GM12878 (cell line): ENCODE data around the gene EID1. TPM values are rescaled to one million over a fixed set of nuclear protein-coding genes. Genes with fewer than 3 reads are reported as not detected.

Source experiments
- BACH1 ChIP-seq: fragments of 450-650 bp; IDR thresholded peaks from 2 replicates; pipeline ENCODE4 v1.6.1; 2017; ENCODE audit warnings: mild to moderate bottlenecking, borderline replicate concordance
- CBFB ChIP-seq: IDR thresholded peaks from 2 replicates; pipeline ENCODE4 v1.6.1; 2016; ENCODE audit warnings: antibody characterized with exemption, low read depth
- CBX3 ChIP-seq: fragments of 200-600 bp; sonication (generic); IDR thresholded peaks from 2 replicates; pipeline ENCODE4 v1.6.1; 2016; ENCODE audit warnings: low read depth, borderline replicate concordance
- EED ChIP-seq: sonication (generic); IDR thresholded peaks from 2 replicates; pipeline ENCODE4 v1.6.1; 2016; ENCODE audit warnings: antibody characterized with exemption, low read depth
- ETV6 ChIP-seq, 2 experiments: fragments of 450-650 bp in 1 of 2; IDR thresholded peaks in 1 of 2; conservative IDR thresholded peaks in 1 of 2; 2 replicates each; pipeline ENCODE4 v1.6.1; 2014; ENCODE audit warnings: antibody characterized with exemption in 1 of 2, borderline replicate concordance in 1 of 2, low read depth in 1 of 2, mild to moderate bottlenecking in 1 of 2, moderate library complexity in 1 of 2
- FOS ChIP-seq: IDR thresholded peaks from 3 replicates; pipeline ENCODE4 v1.6.1; 2011; ENCODE audit warnings: borderline replicate concordance; ENCODE audit not compliant: insufficient read length; ENCODE audit errors: extremely low read depth
- IKZF1 ChIP-seq: fragments of 450-650 bp; conservative IDR thresholded peaks from 2 replicates; pipeline ENCODE4 v1.6.1; 2017; ENCODE audit warnings: antibody characterized with exemption, mild to moderate bottlenecking
- NFIC ChIP-seq: IDR thresholded peaks from 2 replicates; pipeline ENCODE4 v1.6.1; 2012; ENCODE audit warnings: low read depth, mild to moderate bottlenecking, inconsistent platforms, low read length, moderate library complexity
- NR2C1 ChIP-seq: fragments of 450-650 bp; IDR thresholded peaks from 2 replicates; pipeline ENCODE4 v1.6.1; 2017; ENCODE audit warnings: antibody characterized with exemption, mild to moderate bottlenecking, moderate library complexity
- RFX5 ChIP-seq: IDR thresholded peaks from 2 replicates; pipeline ENCODE4 v1.6.1; 2011; ENCODE audit warnings: low read depth, low read length, improper control_type of control experiment
- TAF1 ChIP-seq: IDR thresholded peaks from 2 replicates; pipeline ENCODE4 v1.6.1; 2011; ENCODE audit warnings: mild to moderate bottlenecking, low read depth, low read length, borderline replicate concordance
- YBX1 ChIP-seq: fragments of 450-650 bp; IDR thresholded peaks from 2 replicates; pipeline ENCODE4 v1.6.1; 2016; ENCODE audit warnings: antibody characterized with exemption
- ZNF207 ChIP-seq: fragments of 450-650 bp; IDR thresholded peaks from 2 replicates; pipeline ENCODE4 v1.6.1; 2014; ENCODE audit warnings: antibody characterized with exemption, mild to moderate bottlenecking, borderline replicate concordance
- ZNF24 ChIP-seq: fragments of 450-650 bp; IDR thresholded peaks from 2 replicates; pipeline ENCODE4 v1.6.1; 2017; ENCODE audit warnings: antibody characterized with exemption, mild to moderate bottlenecking
- ZNF274 ChIP-seq: IDR thresholded peaks from one replicate; pipeline ENCODE4 v1.8.0; 2011; ENCODE audit not compliant: insufficient read length, insufficient read depth
- ZNF622 ChIP-seq: fragments of 450-650 bp; IDR thresholded peaks from 2 replicates; pipeline ENCODE4 v1.6.1; 2017; ENCODE audit warnings: mild to moderate bottlenecking, inconsistent platforms
- ZZZ3 ChIP-seq: IDR thresholded peaks from 2 replicates; pipeline ENCODE4 v1.6.1; 2011; ENCODE audit warnings: low read depth; ENCODE audit not compliant: control insufficient read depth, insufficient read length
- polyA plus RNA-seq, 11 experiments: library from polyadenylated mRNA; depleted of rRNA in 4 of 11; unstranded in 6 of 11; stranded (reverse) in 5 of 11; fragments of >200 nt; fragmentation: Nextera tagmentation in 4 of 11; fragmentation: Illumina TruSeq in 1 of 11; extraction: Ambion mirVana in 4 of 11; extraction: Trizol in 1 of 11; gene quantifications; 1 replicate in 1 of 11; 2 replicates in 10 of 11; pipeline versions ENCODE4 v1.2.1 to v1.2.3, GENCODE V29; 2011 to 2016; ENCODE audit warnings: inconsistent platforms in 2 of 11, missing spikeins in 2 of 11, low read depth in 1 of 11
- total RNA-seq, 4 experiments: library from RNA; depleted of rRNA in 3 of 4; stranded (reverse); fragments of >200 nt in 3 of 4; fragmentation: Illumina TruSeq in 1 of 4; extraction: Trizol in 1 of 4; gene quantifications; 2 replicates each; pipeline versions ENCODE4 v1.2.1 to v1.2.3, GENCODE V29; 2013 to 2021
- TF ChIP-seq, protein P1 (sequence below): fragments of 450-650 bp; IDR thresholded peaks from 2 replicates; pipeline ENCODE4 v1.6.1; 2016; ENCODE audit warnings: mild to moderate bottlenecking, moderate library complexity, borderline replicate concordance
- TF ChIP-seq, protein P2 (sequence below): IDR thresholded peaks from 2 replicates; pipeline ENCODE4 v1.6.1; 2011; ENCODE audit warnings: low read depth, mild to moderate bottlenecking, low read length, moderate library complexity, borderline replicate concordance; ENCODE audit errors: extremely low read depth
- TF ChIP-seq, protein P3 (sequence below): fragments of 450-650 bp; IDR thresholded peaks from 2 replicates; pipeline ENCODE4 v1.6.1; 2017; ENCODE audit warnings: borderline replicate concordance
- TF ChIP-seq, protein P4 (sequence below): fragments of 450-650 bp; IDR thresholded peaks from 2 replicates; pipeline ENCODE4 v1.6.1; 2018; ENCODE audit warnings: borderline replicate concordance, mild to moderate bottlenecking; ENCODE audit not compliant: partially characterized antibody

The EID1 gene
- total and polyA plus RNA-seq, 10 of the 15 experiments (the other 5 are each of a cell fraction or from before 2014, with no cell fraction given): 45.6 to 210 (median 124) TPM

DNA sequence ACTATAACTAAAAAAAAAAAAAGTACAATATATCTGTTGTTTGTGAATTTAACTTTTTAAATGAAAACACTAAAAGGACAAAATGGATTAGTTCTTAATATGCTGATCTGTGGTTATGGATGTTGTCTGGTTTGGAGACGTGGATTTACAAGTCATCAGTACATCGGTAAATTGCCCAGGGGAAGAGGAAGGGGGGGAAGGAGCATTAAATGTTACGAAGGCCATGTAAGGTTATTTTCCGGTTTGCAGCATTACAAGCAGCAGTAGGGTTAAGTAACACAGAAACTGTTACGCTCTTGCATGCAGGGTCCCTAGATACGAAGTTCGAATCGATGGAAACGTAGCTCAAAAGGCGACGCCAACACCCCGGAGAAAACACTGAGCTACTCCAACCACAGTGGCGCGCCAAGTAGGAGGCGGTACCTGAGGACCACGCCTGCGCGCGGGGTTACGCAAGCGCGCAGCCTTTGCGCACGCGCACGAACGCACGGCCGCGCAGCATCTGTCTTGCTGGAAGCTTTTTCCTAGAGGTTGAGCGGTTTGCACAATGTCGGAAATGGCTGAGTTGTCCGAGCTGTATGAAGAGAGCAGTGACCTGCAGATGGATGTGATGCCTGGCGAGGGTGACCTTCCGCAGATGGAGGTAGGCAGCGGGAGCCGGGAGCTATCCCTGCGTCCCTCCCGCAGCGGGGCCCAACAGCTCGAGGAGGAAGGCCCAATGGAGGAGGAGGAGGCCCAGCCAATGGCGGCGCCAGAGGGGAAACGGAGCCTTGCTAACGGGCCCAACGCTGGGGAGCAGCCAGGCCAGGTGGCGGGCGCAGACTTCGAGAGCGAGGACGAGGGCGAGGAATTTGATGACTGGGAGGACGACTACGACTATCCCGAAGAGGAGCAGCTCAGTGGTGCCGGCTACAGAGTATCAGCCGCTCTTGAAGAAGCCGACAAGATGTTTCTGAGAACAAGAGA is at the start of gene EID1 (continued):
- TF ChIP-seq, protein P1, sequence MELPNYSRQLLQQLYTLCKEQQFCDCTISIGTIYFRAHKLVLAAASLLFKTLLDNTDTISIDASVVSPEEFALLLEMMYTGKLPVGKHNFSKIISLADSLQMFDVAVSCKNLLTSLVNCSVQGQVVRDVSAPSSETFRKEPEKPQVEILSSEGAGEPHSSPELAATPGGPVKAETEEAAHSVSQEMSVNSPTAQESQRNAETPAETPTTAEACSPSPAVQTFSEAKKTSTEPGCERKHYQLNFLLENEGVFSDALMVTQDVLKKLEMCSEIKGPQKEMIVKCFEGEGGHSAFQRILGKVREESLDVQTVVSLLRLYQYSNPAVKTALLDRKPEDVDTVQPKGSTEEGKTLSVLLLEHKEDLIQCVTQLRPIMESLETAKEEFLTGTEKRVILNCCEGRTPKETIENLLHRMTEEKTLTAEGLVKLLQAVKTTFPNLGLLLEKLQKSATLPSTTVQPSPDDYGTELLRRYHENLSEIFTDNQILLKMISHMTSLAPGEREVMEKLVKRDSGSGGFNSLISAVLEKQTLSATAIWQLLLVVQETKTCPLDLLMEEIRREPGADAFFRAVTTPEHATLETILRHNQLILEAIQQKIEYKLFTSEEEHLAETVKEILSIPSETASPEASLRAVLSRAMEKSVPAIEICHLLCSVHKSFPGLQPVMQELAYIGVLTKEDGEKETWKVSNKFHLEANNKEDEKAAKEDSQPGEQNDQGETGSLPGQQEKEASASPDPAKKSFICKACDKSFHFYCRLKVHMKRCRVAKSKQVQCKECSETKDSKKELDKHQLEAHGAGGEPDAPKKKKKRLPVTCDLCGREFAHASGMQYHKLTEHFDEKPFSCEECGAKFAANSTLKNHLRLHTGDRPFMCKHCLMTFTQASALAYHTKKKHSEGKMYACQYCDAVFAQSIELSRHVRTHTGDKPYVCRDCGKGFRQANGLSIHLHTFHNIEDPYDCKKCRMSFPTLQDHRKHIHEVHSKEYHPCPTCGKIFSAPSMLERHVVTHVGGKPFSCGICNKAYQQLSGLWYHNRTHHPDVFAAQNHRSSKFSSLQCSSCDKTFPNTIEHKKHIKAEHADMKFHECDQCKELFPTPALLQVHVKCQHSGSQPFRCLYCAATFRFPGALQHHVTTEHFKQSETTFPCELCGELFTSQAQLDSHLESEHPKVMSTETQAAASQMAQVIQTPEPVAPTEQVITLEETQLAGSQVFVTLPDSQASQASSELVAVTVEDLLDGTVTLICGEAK: no peak; the same call in 1 of the 2 replicates
- TF ChIP-seq BACH1 (peak; percentile 70), CBFB (no peak; the same call in none of the 2 replicates), FOS (no peak), NR2C1 (peak; percentile 32; the same call in 1 of the 2 replicates), ZNF274 (no peak), EED (peak; percentile 27; the same call in 1 of the 2 replicates), CBX3 (no peak), TAF1 (peak; percentile 64; the same call in 1 of the 2 replicates), ZNF207 (peak; percentile 75; the same call in 1 of the 2 replicates), ZNF24 (no peak), YBX1 (no peak), ETV6 (conservative IDR thresholded peaks at IDR 0.05 in 1 of 2, IDR thresholded peaks at IDR 0.05 in 1 of 2; ENCODE audit: borderline replicate concordance in 1 of 2, low read depth in 1 of 2) (no peak), NFIC (no peak; the same call in 1 of the 2 replicates), ZNF622 (no peak), ZZZ3 (no peak), RFX5 (0 out of 2 replicates have a peak, but pooled peaks have one; percentile 26), IKZF1 (peak; percentile 97)
- TF ChIP-seq, protein P2, sequence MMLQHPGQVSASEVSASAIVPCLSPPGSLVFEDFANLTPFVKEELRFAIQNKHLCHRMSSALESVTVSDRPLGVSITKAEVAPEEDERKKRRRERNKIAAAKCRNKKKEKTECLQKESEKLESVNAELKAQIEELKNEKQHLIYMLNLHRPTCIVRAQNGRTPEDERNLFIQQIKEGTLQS: no peak
- TF ChIP-seq, protein P3, sequence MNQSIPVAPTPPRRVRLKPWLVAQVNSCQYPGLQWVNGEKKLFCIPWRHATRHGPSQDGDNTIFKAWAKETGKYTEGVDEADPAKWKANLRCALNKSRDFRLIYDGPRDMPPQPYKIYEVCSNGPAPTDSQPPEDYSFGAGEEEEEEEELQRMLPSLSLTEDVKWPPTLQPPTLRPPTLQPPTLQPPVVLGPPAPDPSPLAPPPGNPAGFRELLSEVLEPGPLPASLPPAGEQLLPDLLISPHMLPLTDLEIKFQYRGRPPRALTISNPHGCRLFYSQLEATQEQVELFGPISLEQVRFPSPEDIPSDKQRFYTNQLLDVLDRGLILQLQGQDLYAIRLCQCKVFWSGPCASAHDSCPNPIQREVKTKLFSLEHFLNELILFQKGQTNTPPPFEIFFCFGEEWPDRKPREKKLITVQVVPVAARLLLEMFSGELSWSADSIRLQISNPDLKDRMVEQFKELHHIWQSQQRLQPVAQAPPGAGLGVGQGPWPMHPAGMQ: no peak
- TF ChIP-seq, protein P4, sequence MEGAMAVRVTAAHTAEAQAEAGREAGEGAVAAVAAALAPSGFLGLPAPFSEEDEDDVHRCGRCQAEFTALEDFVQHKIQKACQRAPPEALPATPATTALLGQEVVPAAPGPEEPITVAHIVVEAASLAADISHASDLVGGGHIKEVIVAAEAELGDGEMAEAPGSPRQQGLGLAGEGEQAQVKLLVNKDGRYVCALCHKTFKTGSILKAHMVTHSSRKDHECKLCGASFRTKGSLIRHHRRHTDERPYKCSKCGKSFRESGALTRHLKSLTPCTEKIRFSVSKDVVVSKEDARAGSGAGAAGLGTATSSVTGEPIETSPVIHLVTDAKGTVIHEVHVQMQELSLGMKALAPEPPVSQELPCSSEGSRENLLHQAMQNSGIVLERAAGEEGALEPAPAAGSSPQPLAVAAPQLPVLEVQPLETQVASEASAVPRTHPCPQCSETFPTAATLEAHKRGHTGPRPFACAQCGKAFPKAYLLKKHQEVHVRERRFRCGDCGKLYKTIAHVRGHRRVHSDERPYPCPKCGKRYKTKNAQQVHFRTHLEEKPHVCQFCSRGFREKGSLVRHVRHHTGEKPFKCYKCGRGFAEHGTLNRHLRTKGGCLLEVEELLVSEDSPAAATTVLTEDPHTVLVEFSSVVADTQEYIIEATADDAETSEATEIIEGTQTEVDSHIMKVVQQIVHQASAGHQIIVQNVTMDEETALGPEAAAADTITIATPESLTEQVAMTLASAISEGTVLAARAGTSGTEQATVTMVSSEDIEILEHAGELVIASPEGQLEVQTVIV: no peak
